Measurements from ENCODE around the gene AURKAIP1. TPM values are rescaled to one million over a fixed set of nuclear protein-coding genes. Genes with fewer than 3 reads are reported as not detected.

AURKAIP1 gene
- total and polyA plus RNA-seq, 2 of the 13 experiments (the other 11 are each of a cell fraction or from before 2014, with no cell fraction given) = 69.5 to 175 TPM

DNA sequence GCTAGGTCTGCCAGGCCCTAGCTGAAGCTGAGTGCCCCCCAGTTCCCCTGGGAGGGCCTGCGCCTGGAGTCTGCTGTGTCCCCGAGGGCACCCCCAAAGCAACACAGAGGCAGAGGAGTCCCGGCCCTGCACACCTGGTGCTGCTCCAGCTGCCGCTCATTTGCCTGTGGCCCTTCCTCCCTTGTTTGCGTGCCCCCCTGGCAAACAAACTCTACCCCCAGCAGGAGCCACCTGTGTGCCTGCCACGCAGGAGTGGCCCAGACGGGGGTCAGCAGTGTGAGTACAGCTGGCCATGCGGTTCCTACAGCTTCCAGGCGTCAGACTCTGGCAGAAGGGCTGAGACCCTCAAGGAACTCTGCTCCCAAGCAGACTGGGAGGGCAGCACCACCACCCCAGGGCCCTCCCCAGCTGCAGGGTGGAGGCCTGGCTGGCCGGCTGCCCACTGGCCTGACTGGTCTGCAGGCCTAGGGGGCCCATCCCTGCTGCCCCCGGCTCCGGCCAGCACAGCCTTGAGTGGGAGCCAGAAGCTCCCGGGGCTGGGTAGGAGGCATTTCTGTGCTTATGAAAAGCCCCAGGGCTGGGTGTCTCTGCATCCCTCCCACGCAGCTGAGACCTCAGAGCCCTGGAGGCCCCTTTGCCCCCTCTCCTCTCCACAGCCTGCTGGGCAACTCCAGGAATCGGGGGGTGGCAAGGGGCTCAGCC is 44.5 kb downstream of the AURKAIP1 start (continued):
- TF ChIP-seq, protein P1, sequence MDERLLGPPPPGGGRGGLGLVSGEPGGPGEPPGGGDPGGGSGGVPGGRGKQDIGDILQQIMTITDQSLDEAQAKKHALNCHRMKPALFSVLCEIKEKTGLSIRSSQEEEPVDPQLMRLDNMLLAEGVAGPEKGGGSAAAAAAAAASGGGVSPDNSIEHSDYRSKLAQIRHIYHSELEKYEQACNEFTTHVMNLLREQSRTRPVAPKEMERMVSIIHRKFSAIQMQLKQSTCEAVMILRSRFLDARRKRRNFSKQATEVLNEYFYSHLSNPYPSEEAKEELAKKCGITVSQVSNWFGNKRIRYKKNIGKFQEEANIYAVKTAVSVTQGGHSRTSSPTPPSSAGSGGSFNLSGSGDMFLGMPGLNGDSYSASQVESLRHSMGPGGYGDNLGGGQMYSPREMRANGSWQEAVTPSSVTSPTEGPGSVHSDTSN (CRISPR knock-in tag; IDR thresholded peaks at IDR 0.05) = no peak
- peak; percentile 18; the same call in 1 of the 2 replicates for TF ChIP-seq POLR2AphosphoS2 (IDR thresholded peaks at IDR 0.05; ENCODE audit: low read depth, low read length)
- TF ChIP-seq, protein P2, sequence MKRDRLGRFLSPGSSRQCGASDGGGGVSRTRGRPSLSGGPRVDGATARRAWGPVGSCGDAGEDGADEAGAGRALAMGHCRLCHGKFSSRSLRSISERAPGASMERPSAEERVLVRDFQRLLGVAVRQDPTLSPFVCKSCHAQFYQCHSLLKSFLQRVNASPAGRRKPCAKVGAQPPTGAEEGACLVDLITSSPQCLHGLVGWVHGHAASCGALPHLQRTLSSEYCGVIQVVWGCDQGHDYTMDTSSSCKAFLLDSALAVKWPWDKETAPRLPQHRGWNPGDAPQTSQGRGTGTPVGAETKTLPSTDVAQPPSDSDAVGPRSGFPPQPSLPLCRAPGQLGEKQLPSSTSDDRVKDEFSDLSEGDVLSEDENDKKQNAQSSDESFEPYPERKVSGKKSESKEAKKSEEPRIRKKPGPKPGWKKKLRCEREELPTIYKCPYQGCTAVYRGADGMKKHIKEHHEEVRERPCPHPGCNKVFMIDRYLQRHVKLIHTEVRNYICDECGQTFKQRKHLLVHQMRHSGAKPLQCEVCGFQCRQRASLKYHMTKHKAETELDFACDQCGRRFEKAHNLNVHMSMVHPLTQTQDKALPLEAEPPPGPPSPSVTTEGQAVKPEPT (CRISPR knock-in tag; IDR thresholded peaks at IDR 0.05; ENCODE audit: low read depth) = 0 out of 2 replicates have a peak, but pooled peaks have one; percentile 15
- TF ChIP-seq, protein P3, sequence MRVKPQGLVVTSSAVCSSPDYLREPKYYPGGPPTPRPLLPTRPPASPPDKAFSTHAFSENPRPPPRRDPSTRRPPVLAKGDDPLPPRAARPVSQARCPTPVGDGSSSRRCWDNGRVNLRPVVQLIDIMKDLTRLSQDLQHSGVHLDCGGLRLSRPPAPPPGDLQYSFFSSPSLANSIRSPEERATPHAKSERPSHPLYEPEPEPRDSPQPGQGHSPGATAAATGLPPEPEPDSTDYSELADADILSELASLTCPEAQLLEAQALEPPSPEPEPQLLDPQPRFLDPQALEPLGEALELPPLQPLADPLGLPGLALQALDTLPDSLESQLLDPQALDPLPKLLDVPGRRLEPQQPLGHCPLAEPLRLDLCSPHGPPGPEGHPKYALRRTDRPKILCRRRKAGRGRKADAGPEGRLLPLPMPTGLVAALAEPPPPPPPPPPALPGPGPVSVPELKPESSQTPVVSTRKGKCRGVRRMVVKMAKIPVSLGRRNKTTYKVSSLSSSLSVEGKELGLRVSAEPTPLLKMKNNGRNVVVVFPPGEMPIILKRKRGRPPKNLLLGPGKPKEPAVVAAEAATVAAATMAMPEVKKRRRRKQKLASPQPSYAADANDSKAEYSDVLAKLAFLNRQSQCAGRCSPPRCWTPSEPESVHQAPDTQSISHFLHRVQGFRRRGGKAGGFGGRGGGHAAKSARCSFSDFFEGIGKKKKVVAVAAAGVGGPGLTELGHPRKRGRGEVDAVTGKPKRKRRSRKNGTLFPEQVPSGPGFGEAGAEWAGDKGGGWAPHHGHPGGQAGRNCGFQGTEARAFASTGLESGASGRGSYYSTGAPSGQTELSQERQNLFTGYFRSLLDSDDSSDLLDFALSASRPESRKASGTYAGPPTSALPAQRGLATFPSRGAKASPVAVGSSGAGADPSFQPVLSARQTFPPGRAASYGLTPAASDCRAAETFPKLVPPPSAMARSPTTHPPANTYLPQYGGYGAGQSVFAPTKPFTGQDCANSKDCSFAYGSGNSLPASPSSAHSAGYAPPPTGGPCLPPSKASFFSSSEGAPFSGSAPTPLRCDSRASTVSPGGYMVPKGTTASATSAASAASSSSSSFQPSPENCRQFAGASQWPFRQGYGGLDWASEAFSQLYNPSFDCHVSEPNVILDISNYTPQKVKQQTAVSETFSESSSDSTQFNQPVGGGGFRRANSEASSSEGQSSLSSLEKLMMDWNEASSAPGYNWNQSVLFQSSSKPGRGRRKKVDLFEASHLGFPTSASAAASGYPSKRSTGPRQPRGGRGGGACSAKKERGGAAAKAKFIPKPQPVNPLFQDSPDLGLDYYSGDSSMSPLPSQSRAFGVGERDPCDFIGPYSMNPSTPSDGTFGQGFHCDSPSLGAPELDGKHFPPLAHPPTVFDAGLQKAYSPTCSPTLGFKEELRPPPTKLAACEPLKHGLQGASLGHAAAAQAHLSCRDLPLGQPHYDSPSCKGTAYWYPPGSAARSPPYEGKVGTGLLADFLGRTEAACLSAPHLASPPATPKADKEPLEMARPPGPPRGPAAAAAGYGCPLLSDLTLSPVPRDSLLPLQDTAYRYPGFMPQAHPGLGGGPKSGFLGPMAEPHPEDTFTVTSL (CRISPR knock-in tag; IDR thresholded peaks at IDR 0.05; ENCODE audit: borderline replicate concordance) = no peak
- TF ChIP-seq ZNF563 (CRISPR knock-in tag; IDR thresholded peaks at IDR 0.05) = 0 out of 2 replicates have a peak, but pooled peaks have one; percentile 44
- 0 out of 2 replicates have a peak, but pooled peaks have one; percentile 5 for TF ChIP-seq KDM2A (CRISPR knock-in tag; IDR thresholded peaks at IDR 0.05; ENCODE audit: borderline replicate concordance, low read depth)
- TF ChIP-seq, protein P4, sequence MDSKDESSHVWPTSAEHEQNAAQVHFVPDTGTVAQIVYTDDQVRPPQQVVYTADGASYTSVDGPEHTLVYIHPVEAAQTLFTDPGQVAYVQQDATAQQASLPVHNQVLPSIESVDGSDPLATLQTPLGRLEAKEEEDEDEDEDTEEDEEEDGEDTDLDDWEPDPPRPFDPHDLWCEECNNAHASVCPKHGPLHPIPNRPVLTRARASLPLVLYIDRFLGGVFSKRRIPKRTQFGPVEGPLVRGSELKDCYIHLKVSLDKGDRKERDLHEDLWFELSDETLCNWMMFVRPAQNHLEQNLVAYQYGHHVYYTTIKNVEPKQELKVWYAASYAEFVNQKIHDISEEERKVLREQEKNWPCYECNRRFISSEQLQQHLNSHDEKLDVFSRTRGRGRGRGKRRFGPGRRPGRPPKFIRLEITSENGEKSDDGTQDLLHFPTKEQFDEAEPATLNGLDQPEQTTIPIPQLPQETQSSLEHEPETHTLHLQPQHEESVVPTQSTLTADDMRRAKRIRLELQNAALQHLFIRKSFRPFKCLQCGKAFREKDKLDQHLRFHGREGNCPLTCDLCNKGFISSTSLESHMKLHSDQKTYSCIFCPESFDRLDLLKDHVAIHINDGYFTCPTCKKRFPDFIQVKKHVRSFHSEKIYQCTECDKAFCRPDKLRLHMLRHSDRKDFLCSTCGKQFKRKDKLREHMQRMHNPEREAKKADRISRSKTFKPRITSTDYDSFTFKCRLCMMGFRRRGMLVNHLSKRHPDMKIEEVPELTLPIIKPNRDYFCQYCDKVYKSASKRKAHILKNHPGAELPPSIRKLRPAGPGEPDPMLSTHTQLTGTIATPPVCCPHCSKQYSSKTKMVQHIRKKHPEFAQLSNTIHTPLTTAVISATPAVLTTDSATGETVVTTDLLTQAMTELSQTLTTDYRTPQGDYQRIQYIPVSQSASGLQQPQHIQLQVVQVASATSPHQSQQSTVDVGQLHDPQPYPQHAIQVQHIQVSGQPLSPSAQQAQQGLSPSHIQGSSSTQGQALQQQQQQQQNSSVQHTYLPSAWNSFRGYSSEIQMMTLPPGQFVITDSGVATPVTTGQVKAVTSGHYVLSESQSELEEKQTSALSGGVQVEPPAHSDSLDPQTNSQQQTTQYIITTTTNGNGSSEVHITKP (CRISPR knock-in tag; IDR thresholded peaks at IDR 0.05; ENCODE audit: low read depth) = peak; percentile 15; the same call in 1 of the 2 replicates
- TF ChIP-seq PHF8 (CRISPR knock-in tag; IDR thresholded peaks at IDR 0.05) = 0 out of 2 replicates have a peak, but pooled peaks have one; percentile 10
